HG03439 (cell line): Measurements from ENCODE around the gene CIB4.

Source experiments
- ATAC-seq: cut with Tn5 transposase; IDR thresholded peaks from one replicate; pipeline ENCODE4 v1.9.1; 2021; ENCODE audit warnings: mild to moderate bottlenecking, moderate library complexity; ENCODE audit not compliant: unreplicated experiment

Gene CIB4

DNA sequence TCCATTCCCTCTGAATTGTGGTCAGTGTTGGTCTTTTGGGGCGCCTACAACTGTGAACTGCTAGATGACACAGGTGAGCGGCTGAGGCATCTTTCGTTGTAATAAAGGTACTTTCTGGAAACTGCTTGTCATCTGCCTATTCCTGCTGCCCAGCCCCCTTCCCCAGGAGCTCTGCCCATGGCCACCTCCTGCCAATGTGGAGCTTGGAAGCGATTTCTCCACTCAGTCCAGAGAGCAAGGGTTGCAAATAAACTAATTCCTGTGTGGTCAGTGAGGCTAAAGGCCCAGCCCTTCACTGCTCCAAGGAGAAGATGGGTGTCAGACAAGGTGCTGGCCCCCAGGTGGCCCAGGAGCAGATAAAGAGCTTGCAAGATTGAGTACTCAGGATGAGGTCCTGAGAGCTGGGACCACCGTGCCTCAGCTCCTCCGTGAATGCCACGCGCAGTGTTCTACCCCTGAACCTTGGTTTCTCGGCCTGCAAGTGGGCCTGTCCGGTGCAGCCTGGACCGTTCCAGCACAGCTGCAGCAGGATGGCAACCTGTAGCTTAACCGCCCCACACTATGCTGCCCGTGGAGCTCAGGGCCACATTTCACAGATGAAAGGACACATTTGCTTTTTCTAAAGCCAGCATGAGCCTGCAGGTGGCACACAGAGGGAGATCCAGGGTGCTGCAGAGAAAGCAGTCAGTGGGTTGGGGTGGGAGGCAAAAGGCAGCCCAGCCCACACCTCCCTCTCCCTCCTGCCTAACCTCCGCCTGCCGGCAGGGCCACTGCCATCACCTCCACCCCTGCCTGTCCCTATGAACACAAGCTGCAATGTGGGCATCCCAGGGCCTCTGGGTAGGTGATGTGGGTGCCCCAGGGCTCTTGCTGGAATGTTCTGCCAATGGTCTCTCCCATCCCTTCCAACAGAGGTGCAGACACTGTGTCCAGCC, 84.6 kb downstream of the CIB4 start:
- no peak for ATAC-seq

DNA sequence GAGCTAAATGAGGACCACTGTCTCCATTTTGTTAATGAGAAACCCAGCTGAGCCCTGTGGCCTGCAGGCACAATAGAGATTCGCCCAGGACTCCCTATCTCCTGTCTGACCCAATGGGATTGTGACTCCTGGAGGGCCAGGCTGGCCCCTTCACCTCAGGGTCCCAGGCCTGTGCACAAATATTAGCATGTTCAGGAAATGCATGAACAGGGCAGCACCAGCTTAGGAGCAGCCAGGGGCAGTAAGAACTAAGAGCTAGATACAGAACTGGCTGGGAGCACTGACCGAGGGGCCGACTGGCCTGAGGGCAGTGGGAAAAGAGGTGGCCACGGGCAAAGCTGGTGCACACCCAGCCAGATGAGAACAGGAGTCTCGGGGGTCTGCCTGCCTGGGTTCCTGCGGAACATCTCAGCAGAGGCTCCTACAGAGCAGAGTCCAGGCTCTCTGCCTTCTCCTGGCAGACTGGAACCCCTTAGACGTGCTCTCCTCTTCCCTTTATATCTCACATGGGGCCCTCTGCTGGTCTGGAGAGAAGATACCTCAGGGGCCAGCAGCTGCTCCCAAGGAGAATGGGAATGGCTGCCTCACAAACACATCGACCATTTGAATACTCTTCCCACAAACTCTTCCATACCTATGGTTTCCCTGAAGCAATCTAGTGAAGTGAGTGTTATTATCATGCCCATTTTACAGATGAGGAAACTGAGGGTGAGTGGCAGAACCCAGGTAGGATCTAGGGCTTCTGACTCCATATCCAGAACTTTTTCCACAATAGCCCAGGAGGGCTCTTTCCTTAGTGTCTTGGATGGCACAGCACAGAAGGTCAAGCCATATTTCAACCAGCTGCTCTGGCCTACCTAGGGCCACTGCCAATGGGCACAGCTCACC, 85.7 kb downstream of the CIB4 start:
- ATAC-seq: no peak

DNA sequence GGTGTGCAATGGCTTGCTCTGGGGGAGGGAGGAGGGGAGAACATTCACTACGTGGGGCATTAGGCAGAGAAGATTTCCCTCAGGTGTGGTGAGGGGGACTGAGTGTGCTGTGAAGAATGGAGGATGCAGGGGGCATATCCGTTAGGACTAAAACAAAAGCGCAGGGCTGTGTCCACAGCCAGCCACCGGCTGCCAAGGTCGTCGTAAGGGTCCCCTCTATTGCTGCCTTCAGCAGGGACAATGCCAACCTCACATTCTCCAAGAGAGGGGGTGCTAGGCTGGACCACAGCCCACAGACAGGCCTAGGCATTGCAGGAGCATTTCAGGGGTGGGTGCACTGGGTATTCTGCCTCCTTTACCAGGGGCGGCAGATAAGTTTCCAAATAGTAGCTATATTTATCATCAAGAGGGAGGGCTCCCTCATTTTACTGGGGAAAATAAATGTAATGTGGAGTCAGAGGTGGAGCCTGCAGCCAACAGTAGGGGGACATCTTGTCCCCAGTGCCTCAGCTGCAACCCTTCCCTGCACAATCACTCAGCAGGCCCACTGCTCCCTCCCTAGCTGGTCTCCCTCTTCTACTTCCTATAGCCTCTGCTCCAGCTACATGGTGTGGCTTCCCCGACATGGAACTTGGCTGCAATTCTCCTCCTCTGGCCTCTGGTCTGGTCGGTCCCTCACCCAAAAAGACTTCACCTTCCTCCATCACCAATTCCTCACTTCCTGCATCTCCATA, 88.4 kb downstream of the CIB4 start:
- ATAC-seq: no peak

GRCh38 chr2:26550276-26551015, 90.7 kb downstream of the CIB4 start:
- ATAC-seq: no peak

- no peak for ATAC-seq
These were observed 98.3 kb downstream of the CIB4 start for GRCh38 chr2:26542676-26543505.

- no peak for ATAC-seq
These were observed 99.0 kb downstream of the CIB4 start for GRCh38 chr2:26542194-26542455.

GRCh38 chr2:26541401-26542193, 99.6 kb downstream of the CIB4 start:
- ATAC-seq: no peak

DNA sequence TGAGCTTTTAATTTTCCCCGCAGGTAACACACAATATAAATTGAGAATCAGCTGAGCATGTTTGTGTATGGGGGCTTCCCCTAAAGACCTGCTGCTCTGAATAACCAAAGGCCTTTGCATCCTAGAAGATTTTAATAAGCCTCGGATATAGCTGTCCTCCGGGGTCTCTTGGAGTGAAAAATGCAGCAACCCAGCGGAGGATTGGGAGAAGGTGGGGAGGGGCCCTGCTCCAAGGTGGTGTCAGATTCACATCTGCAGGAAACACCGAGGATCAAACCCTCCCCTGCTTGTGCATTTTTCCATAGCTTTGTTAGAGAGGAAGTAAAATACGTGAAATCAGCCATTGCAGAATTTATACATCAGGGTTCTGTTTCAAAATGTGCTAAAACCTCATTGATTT, 100.2 kb downstream of the CIB4 start:
- no peak for ATAC-seq

DNA sequence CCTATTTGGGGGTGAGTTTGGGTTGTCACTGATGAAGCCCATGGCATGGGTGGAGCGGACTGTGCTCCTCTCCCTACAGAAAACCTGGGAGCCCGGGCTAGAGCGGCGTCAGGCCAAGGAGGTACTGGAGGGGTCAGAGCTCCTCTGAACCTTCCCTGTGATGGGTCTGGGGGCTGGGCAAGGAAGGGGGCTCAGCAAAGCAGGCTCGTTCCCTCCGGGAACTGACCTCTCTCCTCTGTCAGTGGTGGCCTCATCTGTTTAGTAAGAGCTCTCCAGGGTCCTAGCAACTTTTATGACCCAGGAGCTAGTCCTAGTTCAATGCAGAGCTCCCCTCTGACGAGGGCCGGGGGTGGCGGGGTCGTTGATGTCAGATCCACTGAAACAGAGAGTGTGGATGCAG, 100.9 kb downstream of the CIB4 start:
- no peak for ATAC-seq

DNA sequence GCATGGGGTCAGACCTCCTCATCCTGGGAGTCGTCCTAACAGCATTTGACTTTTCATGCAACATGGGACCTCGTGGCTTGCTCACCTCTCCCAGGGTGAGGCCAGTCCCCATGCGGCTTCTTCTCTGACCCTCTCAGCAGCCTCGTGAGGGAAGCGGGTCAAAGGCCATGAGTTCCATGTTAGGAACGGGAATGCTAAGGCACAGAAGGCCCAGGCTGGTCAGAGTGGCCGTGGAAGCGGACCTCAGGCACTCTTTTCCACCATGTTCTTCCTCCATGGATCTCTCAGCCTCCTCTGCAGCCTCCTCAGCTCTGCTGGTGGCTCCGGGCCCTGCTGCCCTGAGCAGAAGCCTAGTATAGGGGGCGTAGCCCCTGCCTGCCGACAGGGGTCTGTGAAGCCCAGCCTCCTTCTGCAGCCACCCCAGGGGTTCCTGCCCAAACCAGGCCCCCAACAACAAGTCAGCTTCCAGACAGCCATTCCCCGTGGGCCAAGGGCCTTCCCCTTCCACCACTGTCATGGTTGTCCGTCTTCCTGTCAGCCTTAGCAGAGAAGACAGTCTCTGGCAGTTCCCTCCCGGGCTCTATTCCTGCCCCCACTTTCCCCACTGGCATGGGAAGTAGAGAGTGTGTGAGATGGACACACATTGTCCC, 103.2 kb downstream of the CIB4 start:
- no peak for ATAC-seq

- ATAC-seq: no peak
These were observed 103.9 kb downstream of the CIB4 start for GRCh38 chr2:26537069-26537825.

- ATAC-seq: no peak
These were observed 104.6 kb downstream of the CIB4 start for GRCh38 chr2:26536371-26537068.

- no peak for ATAC-seq
These were observed 105.4 kb downstream of the CIB4 start for GRCh38 chr2:26535663-26536275.

GRCh38 chr2:26534865-26535662, 106.1 kb downstream of the CIB4 start:
- no peak for ATAC-seq

GRCh38 chr2:26534098-26534864, 106.9 kb downstream of the CIB4 start:
- no peak for ATAC-seq
